HepG2 (cell line): Measurements from ENCODE around the gene ZP2. TPM values are rescaled to one million over a fixed set of nuclear protein-coding genes. Genes with fewer than 3 reads are reported as not detected.

Source experiments
- ATAC-seq: fragments of 200-7000 bp; cut with Tn5 transposase; 3 replicates; pipeline ENCODE4 v1.9.1; 2020; ENCODE audit warnings: mild to moderate bottlenecking, moderate library complexity
- BruUV-seq: library from RNA; stranded (reverse); fragments of 400-500 nt; replicated peaks from 2 replicates; lab custom pipeline; 2021; lab: Mats Ljungman, UMichigan
- CTCF ChIA-PET: fragments of 300-600 bp; formaldehyde crosslinking; extraction: SDS; loops from one replicate; lab custom pipeline; 2021; ENCODE audit warnings: low total read pairs, inconsistent platforms, low intra/inter-chr PET ratio; lab: Yijun Ruan, JAX
- POLR2A ChIA-PET: fragments of 350-600 bp; sonication (Branson Sonifier 250); formaldehyde crosslinking; loops from one replicate; lab custom pipeline; 2020; ENCODE audit warnings: antibody characterized with exemption, inconsistent platforms; lab: Yijun Ruan, JAX
- DNase-seq: peaks from one replicate; pipeline ENCODE4 v3.0.0-alpha.2; 2015; ENCODE audit warnings: low spot score
- FAIRE-seq: peaks from 3 replicates; lab custom pipeline; 2011; peaks lifted over from hg19 to GRCh38; lab: Jason Lieb, UNC
- H2AFZ ChIP-seq: one replicate; pipeline ENCODE4 v1.6.1; 2011; ENCODE audit warnings: low read length, inconsistent platforms
- H3K27ac ChIP-seq: fragments of 300-600 bp; 3 replicates; pipeline ENCODE4 v1.8.0; 2011; ENCODE audit warnings: mixed run types, mild to moderate bottlenecking, mixed read lengths, low read length, inconsistent platforms; ENCODE audit not compliant: insufficient read depth; ENCODE audit errors: extremely low read length
- H3K27me3 ChIP-seq, 2 experiments: fragments of 200-600 bp in 1 of 2; 2 replicates in 1 of 2; 3 replicates in 1 of 2; pipeline versions ENCODE4 v1.6.0 to v1.8.0; 2011; ENCODE audit warnings: low read length in 2 of 2, mild to moderate bottlenecking in 2 of 2, moderate library complexity in 2 of 2, inconsistent platforms in 1 of 2; ENCODE audit not compliant: insufficient read depth in 2 of 2, control insufficient read depth in 1 of 2
- H3K36me3 ChIP-seq, 2 experiments: fragments of 200-600 bp in 1 of 2; replicated peaks in 1 of 2; 2 replicates in 1 of 2; 3 replicates in 1 of 2; pipeline versions ENCODE4 v1.5.1 to v1.8.0; 2011; ENCODE audit warnings: low read length in 2 of 2, inconsistent platforms in 1 of 2; ENCODE audit not compliant: insufficient read depth in 2 of 2, control insufficient read depth in 1 of 2
- H3K4me1 ChIP-seq: 2 replicates; pipeline ENCODE4 v1.5.1; 2012; ENCODE audit warnings: low read length, inconsistent platforms; ENCODE audit not compliant: insufficient read depth
- H3K4me2 ChIP-seq: 2 replicates; pipeline ENCODE4 v1.6.0; 2011; ENCODE audit warnings: low read depth, low read length, inconsistent platforms
- H3K4me3 ChIP-seq, 3 experiments: fragments of 200-600 bp in 1 of 3; sonication (generic), shearing (Covaris generic) in 1 of 3; replicated peaks in 1 of 3; 2 replicates each; pipeline ENCODE4 v1.5.1; 2011 to 2016; ENCODE audit warnings: low read length in 3 of 3, inconsistent platforms in 2 of 3, low read depth in 2 of 3, mild to moderate bottlenecking in 2 of 3, control low read depth in 1 of 3, mixed read lengths in 1 of 3; ENCODE audit not compliant: insufficient read depth in 1 of 3
- H3K79me2 ChIP-seq: one replicate; pipeline ENCODE4 v1.6.1; 2011; ENCODE audit warnings: low read length, inconsistent platforms; ENCODE audit not compliant: insufficient read depth
- H3K9ac ChIP-seq: 2 replicates; pipeline ENCODE4 v1.6.0; 2011; ENCODE audit warnings: mild to moderate bottlenecking, low read depth, low read length, inconsistent platforms; ENCODE audit not compliant: insufficient read depth
- H3K9me3 ChIP-seq: 2 replicates; pipeline ENCODE4 v1.5.1; 2012; ENCODE audit warnings: mild to moderate bottlenecking, low read length
- H4K20me1 ChIP-seq: 2 replicates; pipeline ENCODE4 v1.6.0; 2011; ENCODE audit warnings: inconsistent platforms, mild to moderate bottlenecking, low read length, moderate library complexity; ENCODE audit not compliant: insufficient read depth
- GTF2F1 ChIP-seq: fragments of 150-350 bp; IDR thresholded peaks from 2 replicates; pipeline ENCODE4 v1.6.1; 2014; ENCODE audit warnings: low read length
- HOXA9 ChIP-seq: sonication (generic); formaldehyde crosslinking; IDR thresholded peaks from 2 replicates; pipeline ENCODE4 v1.8.1; 2022; ENCODE audit warnings: missing genetic modification reagents, mild to moderate bottlenecking, moderate library complexity, borderline replicate concordance
- MIER2 ChIP-seq: IDR thresholded peaks from 2 replicates; pipeline ENCODE4 v1.6.1; 2016; ENCODE audit warnings: missing biosample characterization, missing genetic modification reagents
- ZNF788 ChIP-seq: sonication (generic); formaldehyde crosslinking; IDR thresholded peaks from 2 replicates; pipeline ENCODE4 v1.5.0; 2020; ENCODE audit warnings: mild to moderate bottlenecking, missing genetic modification reagents, borderline replicate concordance
- WGBS: methylation state at CpG from one replicate; pipeline ENCODE4 v1.1.6; 2017; ENCODE audit warnings: low lambda C conversion rate; 5-methylcytosine and 5-hydroxymethylcytosine counted together
- in situ Hi-C: cut with HindIII; loops from 2 replicates; pipeline ENCODE4 v1.10.0; 2017; ENCODE audit warnings: low pct_unique_long_range_greater_than_20kb; ENCODE audit not compliant: extremely low pct_ligation_motif_present
- intact Hi-C: fragments of 100-400 bp; cut with micrococcal nuclease; formaldehyde crosslinking; loops from one replicate; pipeline ENCODE4 v1.10.0; 2022; ENCODE audit not compliant: unreplicated experiment
- polyA plus RNA-seq, 8 experiments: library from polyadenylated mRNA; depleted of rRNA in 3 of 8; stranded (reverse) in 7 of 8; unstranded in 1 of 8; fragments of >200 nt; fragmentation: Illumina TruSeq in 4 of 8; extraction: Trizol in 4 of 8; gene quantifications; 2 replicates each; pipeline versions ENCODE4 v1.2.1 to v1.2.3, GENCODE V29; 2011 to 2016; ENCODE audit warnings: low read depth in 4 of 8, missing spikeins in 1 of 8, mixed read lengths in 1 of 8; ENCODE audit not compliant: insufficient read depth in 1 of 8
- total RNA-seq, 5 experiments: library from RNA; depleted of rRNA; stranded (reverse); fragments of >200 nt; fragmentation: Illumina TruSeq; extraction: Trizol; gene quantifications; 2 replicates each; pipeline ENCODE4 v1.2.3, GENCODE V29; 2016; ENCODE audit warnings: low read depth in 1 of 5
- TF ChIP-seq, protein P1 (sequence below), 2 experiments: IDR thresholded peaks; 2 replicates each; pipeline ENCODE4 v1.6.1; 2011 to 2012; ENCODE audit warnings: low read length in 2 of 2, borderline replicate concordance in 1 of 2, low read depth in 1 of 2, mild to moderate bottlenecking in 1 of 2, moderate library complexity in 1 of 2
- TF ChIP-seq, protein P2 (sequence below): sonication (generic); formaldehyde crosslinking; IDR thresholded peaks from 2 replicates; pipeline ENCODE4 v1.5.1; 2020; ENCODE audit warnings: missing genetic modification reagents, mild to moderate bottlenecking, borderline replicate concordance

Gene ZP2
- total and polyA plus RNA-seq, 2 of the 13 experiments (the other 11 are each of a cell fraction or from before 2014, with no cell fraction given): not detected

DNA sequence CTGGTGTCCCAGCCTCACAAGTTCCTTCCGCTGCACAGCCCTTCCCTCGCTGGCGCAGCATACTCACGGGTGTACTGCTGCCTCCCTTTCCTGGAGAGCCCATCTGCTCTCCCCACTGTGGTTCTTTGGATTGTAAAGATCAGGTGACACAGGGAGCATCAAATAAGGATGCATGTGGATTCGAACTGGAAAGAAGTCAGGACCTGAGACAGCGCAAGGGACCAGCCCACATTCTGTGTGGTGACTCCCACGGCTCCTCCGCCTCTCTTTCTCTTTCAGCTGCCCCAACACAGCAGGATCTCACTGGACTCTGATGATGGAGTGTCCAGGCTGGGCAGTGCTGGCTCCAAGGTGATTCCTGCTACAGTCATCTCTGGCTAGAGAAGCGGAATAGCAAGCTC lies 44.8 kb downstream of the ZP2 start:
- no peak overlapping the region for H3K9ac ChIP-seq
- ATAC-seq (peak; percentile 42; the same call in 2 of the 3 replicates), FAIRE-seq (no peak), DNase-seq (no peak)
- 84% methylated on average over 9 of the region's 9 CpGs for WGBS
- H3K36me3 ChIP-seq: no peaks in the 10 kb centered on the region
- in situ Hi-C loops: loop anchor here (25.0 kb wide), 1 partner anchor 1171 kb away; no protein-coding TSS in a partner anchor
- no peaks in the 10 kb centered on the region for H3K27me3 ChIP-seq
- no peaks in the 10 kb centered on the region for H3K9me3 ChIP-seq
- ChIA-PET POLR2A (no interaction called here), CTCF (no interaction called here)
- H3K4me2 ChIP-seq: no peak overlapping the region
- H3K4me3 ChIP-seq: no peak overlapping the region
- TF ChIP-seq ZNF788 (CRISPR knock-in tag) (0 out of 2 replicates have a peak, but pooled peaks have one; percentile 15), GTF2F1 (no peak), HOXA9 (CRISPR knock-in tag) (no peak), MIER2 (peak; percentile 86; the same call in 1 of the 2 replicates)
- TF ChIP-seq, protein P1, sequence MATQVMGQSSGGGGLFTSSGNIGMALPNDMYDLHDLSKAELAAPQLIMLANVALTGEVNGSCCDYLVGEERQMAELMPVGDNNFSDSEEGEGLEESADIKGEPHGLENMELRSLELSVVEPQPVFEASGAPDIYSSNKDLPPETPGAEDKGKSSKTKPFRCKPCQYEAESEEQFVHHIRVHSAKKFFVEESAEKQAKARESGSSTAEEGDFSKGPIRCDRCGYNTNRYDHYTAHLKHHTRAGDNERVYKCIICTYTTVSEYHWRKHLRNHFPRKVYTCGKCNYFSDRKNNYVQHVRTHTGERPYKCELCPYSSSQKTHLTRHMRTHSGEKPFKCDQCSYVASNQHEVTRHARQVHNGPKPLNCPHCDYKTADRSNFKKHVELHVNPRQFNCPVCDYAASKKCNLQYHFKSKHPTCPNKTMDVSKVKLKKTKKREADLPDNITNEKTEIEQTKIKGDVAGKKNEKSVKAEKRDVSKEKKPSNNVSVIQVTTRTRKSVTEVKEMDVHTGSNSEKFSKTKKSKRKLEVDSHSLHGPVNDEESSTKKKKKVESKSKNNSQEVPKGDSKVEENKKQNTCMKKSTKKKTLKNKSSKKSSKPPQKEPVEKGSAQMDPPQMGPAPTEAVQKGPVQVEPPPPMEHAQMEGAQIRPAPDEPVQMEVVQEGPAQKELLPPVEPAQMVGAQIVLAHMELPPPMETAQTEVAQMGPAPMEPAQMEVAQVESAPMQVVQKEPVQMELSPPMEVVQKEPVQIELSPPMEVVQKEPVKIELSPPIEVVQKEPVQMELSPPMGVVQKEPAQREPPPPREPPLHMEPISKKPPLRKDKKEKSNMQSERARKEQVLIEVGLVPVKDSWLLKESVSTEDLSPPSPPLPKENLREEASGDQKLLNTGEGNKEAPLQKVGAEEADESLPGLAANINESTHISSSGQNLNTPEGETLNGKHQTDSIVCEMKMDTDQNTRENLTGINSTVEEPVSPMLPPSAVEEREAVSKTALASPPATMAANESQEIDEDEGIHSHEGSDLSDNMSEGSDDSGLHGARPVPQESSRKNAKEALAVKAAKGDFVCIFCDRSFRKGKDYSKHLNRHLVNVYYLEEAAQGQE (IDR thresholded peaks at IDR 0.05; ENCODE audit: borderline replicate concordance in 1 of 2, low read depth in 1 of 2, low read length in 2 of 2): peak; percentile 49 to 89
- TF ChIP-seq, protein P2, sequence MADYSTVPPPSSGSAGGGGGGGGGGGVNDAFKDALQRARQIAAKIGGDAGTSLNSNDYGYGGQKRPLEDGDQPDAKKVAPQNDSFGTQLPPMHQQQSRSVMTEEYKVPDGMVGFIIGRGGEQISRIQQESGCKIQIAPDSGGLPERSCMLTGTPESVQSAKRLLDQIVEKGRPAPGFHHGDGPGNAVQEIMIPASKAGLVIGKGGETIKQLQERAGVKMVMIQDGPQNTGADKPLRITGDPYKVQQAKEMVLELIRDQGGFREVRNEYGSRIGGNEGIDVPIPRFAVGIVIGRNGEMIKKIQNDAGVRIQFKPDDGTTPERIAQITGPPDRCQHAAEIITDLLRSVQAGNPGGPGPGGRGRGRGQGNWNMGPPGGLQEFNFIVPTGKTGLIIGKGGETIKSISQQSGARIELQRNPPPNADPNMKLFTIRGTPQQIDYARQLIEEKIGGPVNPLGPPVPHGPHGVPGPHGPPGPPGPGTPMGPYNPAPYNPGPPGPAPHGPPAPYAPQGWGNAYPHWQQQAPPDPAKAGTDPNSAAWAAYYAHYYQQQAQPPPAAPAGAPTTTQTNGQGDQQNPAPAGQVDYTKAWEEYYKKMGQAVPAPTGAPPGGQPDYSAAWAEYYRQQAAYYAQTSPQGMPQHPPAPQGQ (CRISPR knock-in tag): no peak
- H3K4me1 ChIP-seq: peaks cover 9% of the 10 kb centered on the region; the same call in 1 of the 2 replicates
- intact Hi-C loops: no loop called here
- no peak overlapping the region for H2AFZ ChIP-seq
- no peaks in the 10 kb centered on the region for H4K20me1 ChIP-seq
- BruUV-seq: no TSS peak
- no peaks in the 10 kb centered on the region for H3K79me2 ChIP-seq
- no peak overlapping the region for H3K27ac ChIP-seq
